ENCODE data around the gene ZNF610.

DNA sequence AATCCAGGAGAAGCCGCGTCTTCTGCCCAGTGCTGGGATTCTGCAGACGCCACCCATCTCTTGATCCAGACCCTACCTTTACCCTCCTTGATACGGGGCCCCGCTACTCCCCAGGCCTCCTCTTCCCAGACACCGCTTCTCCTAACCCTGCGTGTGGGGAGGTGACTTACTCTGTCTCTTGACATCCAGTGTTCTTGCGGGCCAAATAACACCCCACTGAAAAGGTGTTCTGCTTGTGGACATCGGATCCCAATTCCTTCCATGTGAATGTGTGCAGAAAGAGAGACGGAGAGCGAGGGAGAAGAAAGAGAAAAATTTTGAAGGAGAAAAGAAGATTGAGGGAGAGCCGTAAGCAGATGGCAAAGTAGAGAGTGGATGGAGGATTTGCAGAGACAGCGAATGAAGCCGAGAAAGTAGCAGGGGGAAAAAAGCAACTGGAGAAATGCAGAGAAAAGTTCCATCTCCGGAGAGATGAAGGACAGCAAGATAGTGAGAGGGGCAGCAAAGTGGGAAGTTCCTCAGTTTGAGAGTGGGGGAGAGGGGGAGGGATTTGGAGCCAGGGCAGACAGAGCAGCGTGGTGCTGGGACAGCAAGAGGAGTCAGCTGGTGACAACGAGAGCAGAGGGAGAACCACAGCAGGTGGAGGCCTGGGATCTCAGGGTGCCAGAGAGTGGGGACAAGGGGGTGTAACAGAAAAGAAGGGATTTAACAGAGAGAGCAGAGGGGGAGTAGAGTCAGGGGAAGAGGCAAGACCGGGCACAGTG is 38.3 kb upstream of the ZNF610 start:
- TF ChIP-seq, protein P1, sequence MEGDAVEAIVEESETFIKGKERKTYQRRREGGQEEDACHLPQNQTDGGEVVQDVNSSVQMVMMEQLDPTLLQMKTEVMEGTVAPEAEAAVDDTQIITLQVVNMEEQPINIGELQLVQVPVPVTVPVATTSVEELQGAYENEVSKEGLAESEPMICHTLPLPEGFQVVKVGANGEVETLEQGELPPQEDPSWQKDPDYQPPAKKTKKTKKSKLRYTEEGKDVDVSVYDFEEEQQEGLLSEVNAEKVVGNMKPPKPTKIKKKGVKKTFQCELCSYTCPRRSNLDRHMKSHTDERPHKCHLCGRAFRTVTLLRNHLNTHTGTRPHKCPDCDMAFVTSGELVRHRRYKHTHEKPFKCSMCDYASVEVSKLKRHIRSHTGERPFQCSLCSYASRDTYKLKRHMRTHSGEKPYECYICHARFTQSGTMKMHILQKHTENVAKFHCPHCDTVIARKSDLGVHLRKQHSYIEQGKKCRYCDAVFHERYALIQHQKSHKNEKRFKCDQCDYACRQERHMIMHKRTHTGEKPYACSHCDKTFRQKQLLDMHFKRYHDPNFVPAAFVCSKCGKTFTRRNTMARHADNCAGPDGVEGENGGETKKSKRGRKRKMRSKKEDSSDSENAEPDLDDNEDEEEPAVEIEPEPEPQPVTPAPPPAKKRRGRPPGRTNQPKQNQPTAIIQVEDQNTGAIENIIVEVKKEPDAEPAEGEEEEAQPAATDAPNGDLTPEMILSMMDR (IDR thresholded peaks at IDR 0.05), result no peak
- no peak for TF ChIP-seq POLR2A (IDR thresholded peaks at IDR 0.05)
